ENCODE results near the gene FOXF1.

The FOXF1 gene

GRCh38 chr16:86502856-86503748 lies 7.2 kb upstream of the FOXF1 start:
- no peak for TF ChIP-seq EZH2 (IDR thresholded peaks at IDR 0.05; ENCODE audit: borderline replicate concordance, low read depth, low read length, severe bottlenecking)
- TF ChIP-seq CTCF (IDR thresholded peaks at IDR 0.05; ENCODE audit: borderline replicate concordance, extremely low read depth, low read length, poor library complexity, severe bottlenecking), result no peak
- no peaks in the 10 kb centered on the region for H3K9me3 ChIP-seq (ENCODE audit: insufficient read depth, low read length, severe bottlenecking)
- no peaks in the 10 kb centered on the region for H3K79me2 ChIP-seq (ENCODE audit: insufficient read depth, low read length)
- no peak overlapping the region for H3K9ac ChIP-seq (ENCODE audit: low read depth, low read length)
- H3K27ac ChIP-seq (ENCODE audit: low read length), result no peak overlapping the region
- H3K36me3 ChIP-seq (ENCODE audit: insufficient read depth, low read length), result no peaks in the 10 kb centered on the region
- ATAC-seq (ENCODE audit: insufficient read depth, low read depth) (no peak), DNase-seq (no peak)
- H3K4me3 ChIP-seq (ENCODE audit: low read depth in 1 of 2, low read length in 2 of 2), result no peak overlapping the region
- no peak overlapping the region for H2AFZ ChIP-seq (ENCODE audit: low read depth, low read length)
- peaks cover 25% of the 10 kb centered on the region for H3K27me3 ChIP-seq (ENCODE audit: insufficient read depth, low read length, poor library complexity)
- H3K4me2 ChIP-seq (ENCODE audit: insufficient read depth, low read length), result no peak overlapping the region
- H3K4me1 ChIP-seq (ENCODE audit: insufficient read depth, low read length), result no peaks in the 10 kb centered on the region
- 0 out of 2 replicates have a peak, but pooled peaks cover 7% of the 10 kb centered on the region for H4K20me1 ChIP-seq (ENCODE audit: insufficient read depth, low read length)

GRCh38 chr16:86503830-86504229 lies 6.5 kb upstream of the FOXF1 start:
- Histone ChIP-seq H3K4me2 (ENCODE audit: insufficient read depth, low read length) (no peak overlapping the region), H3K27me3 (ENCODE audit: insufficient read depth, low read length, poor library complexity) (peaks cover 25% of the 10 kb centered on the region), H3K4me1 (ENCODE audit: insufficient read depth, low read length) (no peaks in the 10 kb centered on the region), H3K79me2 (ENCODE audit: insufficient read depth, low read length) (no peaks in the 10 kb centered on the region), H4K20me1 (ENCODE audit: insufficient read depth, low read length) (0 out of 2 replicates have a peak, but pooled peaks cover 7% of the 10 kb centered on the region), H3K27ac (ENCODE audit: low read length) (no peak overlapping the region), H3K9me3 (ENCODE audit: insufficient read depth, low read length, severe bottlenecking) (no peaks in the 10 kb centered on the region), H2AFZ (ENCODE audit: low read depth, low read length) (no peak overlapping the region), H3K4me3 (ENCODE audit: low read depth in 1 of 2, low read length in 2 of 2) (no peak overlapping the region), H3K9ac (ENCODE audit: low read depth, low read length) (no peak overlapping the region), H3K36me3 (ENCODE audit: insufficient read depth, low read length) (no peaks in the 10 kb centered on the region)
- ATAC-seq (ENCODE audit: insufficient read depth, low read depth), result no peak
- TF ChIP-seq CTCF (IDR thresholded peaks at IDR 0.05; ENCODE audit: borderline replicate concordance, extremely low read depth, low read length, poor library complexity, severe bottlenecking) (no peak), EZH2 (IDR thresholded peaks at IDR 0.05; ENCODE audit: borderline replicate concordance, low read depth, low read length, severe bottlenecking) (no peak)
- no peak for DNase-seq

- Histone ChIP-seq H3K36me3 (ENCODE audit: insufficient read depth, low read length) (no peaks in the 10 kb centered on the region), H3K79me2 (ENCODE audit: insufficient read depth, low read length) (no peaks in the 10 kb centered on the region), H3K27me3 (ENCODE audit: insufficient read depth, low read length, poor library complexity) (peaks cover 23% of the 10 kb centered on the region), H4K20me1 (ENCODE audit: insufficient read depth, low read length) (0 out of 2 replicates have a peak, but pooled peaks cover 7% of the 10 kb centered on the region), H2AFZ (ENCODE audit: low read depth, low read length) (no peak overlapping the region), H3K9ac (ENCODE audit: low read depth, low read length) (no peak overlapping the region), H3K4me3 (ENCODE audit: low read depth in 1 of 2, low read length in 2 of 2) (no peak overlapping the region), H3K4me1 (ENCODE audit: insufficient read depth, low read length) (no peaks in the 10 kb centered on the region), H3K4me2 (ENCODE audit: insufficient read depth, low read length) (no peak overlapping the region), H3K9me3 (ENCODE audit: insufficient read depth, low read length, severe bottlenecking) (no peaks in the 10 kb centered on the region), H3K27ac (ENCODE audit: low read length) (no peak overlapping the region)
- TF ChIP-seq CTCF (IDR thresholded peaks at IDR 0.05; ENCODE audit: borderline replicate concordance, extremely low read depth, low read length, poor library complexity, severe bottlenecking) (no peak), EZH2 (IDR thresholded peaks at IDR 0.05; ENCODE audit: borderline replicate concordance, low read depth, low read length, severe bottlenecking) (no peak)
- ATAC-seq (ENCODE audit: insufficient read depth, low read depth) (no peak), DNase-seq (no peak)
Measured at GRCh38 chr16:86504315-86505184, 5.8 kb upstream of the FOXF1 start.
